ENCODE data around the gene ISM2. TPM values are rescaled to one million over a fixed set of nuclear protein-coding genes. Genes with fewer than 3 reads are reported as not detected.
A peak's percentile ranks its signal among the peaks of the same experiment; 100 is the strongest.

Gene ISM2
- total and polyA plus RNA-seq, 2 of the 13 experiments (the other 11 are each of a cell fraction or from before 2014, with no cell fraction given): 1.8 to 40.7 TPM

- TF ChIP-seq CEBPZ (IDR thresholded peaks at IDR 0.05; ENCODE audit: low read length) (no peak), ZFP36L1 (CRISPR knock-in tag; IDR thresholded peaks at IDR 0.05) (no peak), CREBL2 (CRISPR knock-in tag; IDR thresholded peaks at IDR 0.05; ENCODE audit: borderline replicate concordance) (0 out of 2 replicates have a peak, but pooled peaks have one; percentile 77), ZNF407 (CRISPR knock-in tag; IDR thresholded peaks at IDR 0.05; ENCODE audit: not compliant biosample characterization) (no peak), HNRNPLL (IDR thresholded peaks at IDR 0.05; ENCODE audit: low read depth, low read length, poor library complexity, severe bottlenecking) (peak; percentile 26), MEIS1 (CRISPR knock-in tag; IDR thresholded peaks at IDR 0.05; ENCODE audit: borderline replicate concordance) (peak; percentile 13; the same call in 1 of the 2 replicates), JDP2 (CRISPR knock-in tag; IDR thresholded peaks at IDR 0.05; ENCODE audit: borderline replicate concordance) (no peak), HNF1A (IDR thresholded peaks at IDR 0.05; ENCODE audit: low read depth) (no peak), HNF1A (CRISPR knock-in tag; IDR thresholded peaks at IDR 0.05; ENCODE audit: borderline replicate concordance) (no peak), MTA3 (CRISPR knock-in tag; IDR thresholded peaks at IDR 0.05) (no peak)
- TF ChIP-seq, protein P1, sequence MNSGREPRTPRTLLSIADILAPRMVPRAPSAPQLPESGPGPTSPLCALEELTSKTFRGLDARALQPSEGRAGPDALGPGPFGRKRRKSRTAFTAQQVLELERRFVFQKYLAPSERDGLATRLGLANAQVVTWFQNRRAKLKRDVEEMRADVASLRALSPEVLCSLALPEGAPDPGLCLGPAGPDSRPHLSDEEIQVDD (CRISPR knock-in tag; IDR thresholded peaks at IDR 0.05; ENCODE audit: borderline replicate concordance): 0 out of 2 replicates have a peak, but pooled peaks have one; percentile 10
These were observed 440 bp upstream of the ISM2 start (continued) for GRCh38 chr14:77498984-77499527.

Measured in HepG2 (cell line).